Activated B cell treated with CpG ODN at 0.5 μM for 24 hours (primary cell): ENCODE measurements around the gene SLC12A4. TPM values are rescaled to one million over a fixed set of nuclear protein-coding genes. Genes with fewer than 3 reads are reported as not detected.

Experiments
- ATAC-seq: fragments of 200-7000 bp; cut with Tn5 transposase; one replicate; pipeline ENCODE4 v1.10.0; 2021; ENCODE audit warnings: low read depth, mild to moderate bottlenecking, moderate library complexity
- CTCF ChIA-PET: fragments of 350-600 bp; sonication (Branson Sonifier 250); formaldehyde crosslinking; loops from one replicate; lab custom pipeline; 2021; ENCODE audit warnings: antibody characterized with exemption; lab: Charles Lee
- POLR2A ChIA-PET: fragments of 350-600 bp; sonication (Branson Sonifier 250); formaldehyde crosslinking; loops from one replicate; lab custom pipeline; 2021; ENCODE audit warnings: antibody characterized with exemption; lab: Charles Lee
- DNase-seq: peaks from one replicate; pipeline ENCODE4 v3.0.0; 2022
- H3K27ac Mint-ChIP-seq: one replicate; pipeline ENCODE4 v1.8.0; 2020; ENCODE audit warnings: mixed read lengths
- H3K27me3 Mint-ChIP-seq: one replicate; pipeline ENCODE4 v1.8.0; 2021; ENCODE audit warnings: mixed read lengths
- H3K36me3 Mint-ChIP-seq: one replicate; pipeline ENCODE4 v1.8.0; 2021; ENCODE audit warnings: low read depth, mixed read lengths
- H3K4me1 Mint-ChIP-seq: one replicate; pipeline ENCODE4 v1.8.0; 2021; ENCODE audit warnings: mixed read lengths
- H3K4me3 Mint-ChIP-seq: one replicate; pipeline ENCODE4 v1.8.0; 2020; ENCODE audit warnings: mild to moderate bottlenecking, mixed read lengths
- H3K9me3 Mint-ChIP-seq: one replicate; pipeline ENCODE4 v1.8.0; 2020; ENCODE audit warnings: mixed read lengths
- intact Hi-C: fragments of 100-400 bp; cut with micrococcal nuclease; formaldehyde crosslinking; loops from one replicate; pipeline ENCODE4 v1.15.1; 2024
- total RNA-seq: library from RNA; stranded (reverse); gene quantifications from 2 replicates; pipeline ENCODE4 v1.2.3, GENCODE V29; 2022
- TF ChIP-seq, protein P1 (sequence below): fragments of 200-600 bp; IDR thresholded peaks from one replicate; pipeline ENCODE4 v1.8.0; 2022; ENCODE audit warnings: antibody characterized with exemption, mild to moderate bottlenecking

The SLC12A4 gene
- total RNA-seq, 1 donor from 2014 or later = 37.9 TPM

DNA sequence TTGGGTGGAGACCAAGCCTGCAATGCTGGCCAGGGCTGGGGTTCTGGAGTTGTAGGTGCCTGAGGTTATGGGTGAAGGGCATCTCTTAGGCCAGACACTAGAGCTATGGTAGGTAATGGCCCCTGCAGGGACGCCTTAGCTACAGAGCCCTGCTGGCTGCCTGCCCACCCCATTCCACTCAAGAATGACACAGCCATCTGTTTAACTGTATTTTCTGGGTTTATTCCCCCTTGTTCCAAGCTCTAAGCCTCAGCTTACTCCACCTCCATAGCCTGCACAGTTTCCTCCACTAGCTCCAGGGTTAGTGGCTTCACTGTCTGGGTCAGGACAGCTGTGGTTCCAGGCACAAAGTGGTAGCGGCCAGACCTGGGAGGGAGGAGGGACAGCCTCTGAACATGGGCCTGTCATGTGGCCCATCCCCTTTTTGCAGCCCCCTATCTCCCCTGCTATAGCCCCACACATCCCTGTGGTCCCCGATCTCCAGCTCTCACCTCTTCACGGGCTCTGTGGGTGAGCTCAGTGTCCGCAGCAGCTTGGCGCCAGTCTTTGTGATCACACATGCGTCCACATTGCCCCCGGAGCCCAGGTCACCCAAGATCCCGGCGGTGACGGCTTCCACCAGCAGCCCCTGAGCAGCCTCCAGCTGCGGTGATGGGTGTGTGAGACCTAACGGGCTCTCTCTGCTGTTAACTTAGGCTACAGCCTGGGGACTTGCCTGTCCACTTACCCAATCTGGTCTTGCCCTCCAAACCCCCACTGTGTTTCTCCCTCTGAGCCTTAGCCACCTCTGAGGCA, 33.9 kb downstream of the SLC12A4 start:
- TF ChIP-seq, protein P1, sequence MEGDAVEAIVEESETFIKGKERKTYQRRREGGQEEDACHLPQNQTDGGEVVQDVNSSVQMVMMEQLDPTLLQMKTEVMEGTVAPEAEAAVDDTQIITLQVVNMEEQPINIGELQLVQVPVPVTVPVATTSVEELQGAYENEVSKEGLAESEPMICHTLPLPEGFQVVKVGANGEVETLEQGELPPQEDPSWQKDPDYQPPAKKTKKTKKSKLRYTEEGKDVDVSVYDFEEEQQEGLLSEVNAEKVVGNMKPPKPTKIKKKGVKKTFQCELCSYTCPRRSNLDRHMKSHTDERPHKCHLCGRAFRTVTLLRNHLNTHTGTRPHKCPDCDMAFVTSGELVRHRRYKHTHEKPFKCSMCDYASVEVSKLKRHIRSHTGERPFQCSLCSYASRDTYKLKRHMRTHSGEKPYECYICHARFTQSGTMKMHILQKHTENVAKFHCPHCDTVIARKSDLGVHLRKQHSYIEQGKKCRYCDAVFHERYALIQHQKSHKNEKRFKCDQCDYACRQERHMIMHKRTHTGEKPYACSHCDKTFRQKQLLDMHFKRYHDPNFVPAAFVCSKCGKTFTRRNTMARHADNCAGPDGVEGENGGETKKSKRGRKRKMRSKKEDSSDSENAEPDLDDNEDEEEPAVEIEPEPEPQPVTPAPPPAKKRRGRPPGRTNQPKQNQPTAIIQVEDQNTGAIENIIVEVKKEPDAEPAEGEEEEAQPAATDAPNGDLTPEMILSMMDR = no peak
- no peak for DNase-seq
- CTCF ChIA-PET = interaction anchor here (1.4 to 4.0 kb wide), 3 partner anchors 87 to 262 kb away, joined by 4 to 28 read pairs (median 5); no protein-coding TSS in a partner anchor
- ATAC-seq = no peak
- Mint-ChIP-seq H3K9me3 (no peaks in the 10 kb centered on the region), H3K4me3 (peak overlapping the region; percentile 99), H3K36me3 (peaks cover 62% of the 10 kb centered on the region), H3K27ac (peak overlapping the region; percentile 98), H3K27me3 (no peaks in the 10 kb centered on the region), H3K4me1 (peaks cover 22% of the 10 kb centered on the region)
- POLR2A ChIA-PET = interaction anchor here (0.5 to 3.4 kb wide), 11 partner anchors 9 to 453 kb away, joined by 3 to 28 read pairs (median 4); partner anchors contain the start of genes ATP6V0D1, CARMIL2, DDX28 and DUS2
- intact Hi-C loops = loop anchor here (1.0 kb wide), 6 partner anchors 41 to 372 kb away; partner anchors contain the start of genes ACD, CTCF, NFATC3 and NUTF2

DNA sequence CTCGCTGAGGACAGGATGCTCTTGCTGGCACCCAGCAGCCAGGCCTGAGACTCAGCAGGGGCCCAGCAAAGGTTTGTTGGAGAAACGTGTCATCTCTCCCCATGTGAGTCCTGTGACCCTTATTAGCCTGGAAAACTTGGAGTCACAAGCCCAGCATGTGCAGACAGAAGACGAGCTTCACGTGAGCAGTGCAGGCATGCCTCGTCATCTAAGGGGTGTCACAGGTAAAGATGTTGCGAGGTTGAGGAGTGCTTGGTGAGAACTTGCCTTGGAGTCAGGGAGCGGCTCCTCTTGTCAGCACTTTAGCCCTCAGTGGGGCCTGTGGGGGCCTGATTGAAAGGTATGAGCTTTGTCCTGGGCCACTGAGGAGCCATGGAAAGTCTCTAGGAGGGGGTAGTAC, 34.6 kb downstream of the SLC12A4 start:
- H3K27me3 Mint-ChIP-seq = no peaks in the 10 kb centered on the region
- no peak for ATAC-seq
- TF ChIP-seq, protein P1 = no peak
- ChIA-PET POLR2A (interaction anchor here (0.5 to 0.6 kb wide), 2 partner anchors 14 to 441 kb away, joined by 3 read pairs; no protein-coding TSS in a partner anchor), CTCF (interaction anchor here (1.4 to 4.0 kb wide), 2 partner anchors 107 to 261 kb away, joined by 4 to 28 read pairs; no protein-coding TSS in a partner anchor)
- no peak overlapping the region for H3K27ac Mint-ChIP-seq
- H3K4me1 Mint-ChIP-seq = peaks cover 23% of the 10 kb centered on the region
- no peaks in the 10 kb centered on the region for H3K9me3 Mint-ChIP-seq
- peaks cover 67% of the 10 kb centered on the region for H3K36me3 Mint-ChIP-seq
- intact Hi-C loops = no loop called here
- DNase-seq = no peak
- no peak overlapping the region for H3K4me3 Mint-ChIP-seq

DNA sequence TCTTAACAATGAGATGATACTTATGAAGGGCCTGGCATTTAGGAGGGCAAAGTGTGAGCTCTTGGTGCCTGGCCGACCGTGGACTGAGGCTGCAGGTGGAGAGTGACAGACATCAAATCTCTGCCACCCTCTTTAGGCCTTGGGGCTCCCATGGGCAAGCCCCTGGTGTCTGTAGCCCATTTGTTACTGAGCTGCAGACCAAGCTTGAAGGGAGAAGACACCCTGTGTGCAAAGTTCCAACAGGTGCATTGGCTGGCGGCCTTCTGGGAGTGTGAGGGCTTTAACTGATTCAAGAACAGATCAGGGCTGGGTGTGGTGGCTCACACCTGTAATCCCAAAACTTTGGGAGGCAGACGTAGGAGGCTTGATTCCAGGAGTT, 36.0 kb downstream of the SLC12A4 start:
- H3K27ac Mint-ChIP-seq = no peak overlapping the region
- ChIA-PET POLR2A (interaction anchor here (0.5 to 0.6 kb wide), 2 partner anchors 9 to 91 kb away, joined by 3 read pairs; partner anchors contain the start of genes DDX28 and DUS2), CTCF (interaction anchor here (0.8 to 1.1 kb wide), 2 partner anchors 10 to 109 kb away, joined by 3 read pairs; no protein-coding TSS in a partner anchor)
- ATAC-seq (no peak), DNase-seq (no peak)
- H3K9me3 Mint-ChIP-seq = no peaks in the 10 kb centered on the region
- intact Hi-C loops = no loop called here
- no peaks in the 10 kb centered on the region for H3K27me3 Mint-ChIP-seq
- peaks cover 31% of the 10 kb centered on the region for H3K4me1 Mint-ChIP-seq
- H3K36me3 Mint-ChIP-seq = peaks cover 78% of the 10 kb centered on the region
- TF ChIP-seq, protein P1 = no peak
- no peak overlapping the region for H3K4me3 Mint-ChIP-seq

GRCh38 chr16:67931712-67932461, 36.5 kb downstream of the SLC12A4 start, which contains the start of gene CTRL:
TSS of gene CTRL (minus strand) at chr16:67931862. CDS start at chr16:67931852, 10 bp downstream.
- H3K27me3 Mint-ChIP-seq = no peaks in the 10 kb centered on the region
- CTCF ChIA-PET = interaction anchor here (0.8 to 1.1 kb wide), 2 partner anchors 10 to 109 kb away, joined by 3 read pairs; no protein-coding TSS in a partner anchor
- no peak within 1 kb of the TSS for H3K27ac Mint-ChIP-seq
- POLR2A ChIA-PET = interaction anchor here (0.6 kb wide), 1 partner anchor 91 kb away, joined by 3 read pairs; the partner anchor contains the start of genes DDX28 and DUS2
- ATAC-seq (no peak), DNase-seq (no peak)
- H3K4me3 Mint-ChIP-seq = no peak within 1 kb of the TSS
- peaks cover 26% of the 10 kb centered on the region for H3K4me1 Mint-ChIP-seq
- TF ChIP-seq, protein P1 = no peak
- H3K36me3 Mint-ChIP-seq = peaks cover 78% of the 10 kb centered on the region
- H3K9me3 Mint-ChIP-seq = no peaks in the 10 kb centered on the region
- intact Hi-C loops = no loop called here
